ENCODE measurements around the gene KLHL29.

DNA sequence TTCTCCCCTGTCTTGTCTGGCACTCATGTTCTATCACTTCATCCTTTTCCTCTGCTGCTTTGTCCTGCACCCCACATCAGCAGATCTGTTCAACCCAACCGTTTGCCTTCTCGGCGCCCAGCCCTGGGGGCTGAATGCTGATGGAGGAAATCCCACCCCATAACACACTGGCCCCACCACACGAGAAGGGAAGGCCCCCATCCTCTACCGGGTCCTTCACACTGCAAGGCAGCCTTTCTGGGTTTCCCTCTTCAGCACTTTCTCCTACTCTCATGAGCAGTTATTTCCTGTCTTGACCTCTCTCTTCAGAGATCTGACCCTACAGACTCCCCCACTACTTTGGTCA, 314.6 kb downstream of the KLHL29 start:
- TF ChIP-seq, protein P1, sequence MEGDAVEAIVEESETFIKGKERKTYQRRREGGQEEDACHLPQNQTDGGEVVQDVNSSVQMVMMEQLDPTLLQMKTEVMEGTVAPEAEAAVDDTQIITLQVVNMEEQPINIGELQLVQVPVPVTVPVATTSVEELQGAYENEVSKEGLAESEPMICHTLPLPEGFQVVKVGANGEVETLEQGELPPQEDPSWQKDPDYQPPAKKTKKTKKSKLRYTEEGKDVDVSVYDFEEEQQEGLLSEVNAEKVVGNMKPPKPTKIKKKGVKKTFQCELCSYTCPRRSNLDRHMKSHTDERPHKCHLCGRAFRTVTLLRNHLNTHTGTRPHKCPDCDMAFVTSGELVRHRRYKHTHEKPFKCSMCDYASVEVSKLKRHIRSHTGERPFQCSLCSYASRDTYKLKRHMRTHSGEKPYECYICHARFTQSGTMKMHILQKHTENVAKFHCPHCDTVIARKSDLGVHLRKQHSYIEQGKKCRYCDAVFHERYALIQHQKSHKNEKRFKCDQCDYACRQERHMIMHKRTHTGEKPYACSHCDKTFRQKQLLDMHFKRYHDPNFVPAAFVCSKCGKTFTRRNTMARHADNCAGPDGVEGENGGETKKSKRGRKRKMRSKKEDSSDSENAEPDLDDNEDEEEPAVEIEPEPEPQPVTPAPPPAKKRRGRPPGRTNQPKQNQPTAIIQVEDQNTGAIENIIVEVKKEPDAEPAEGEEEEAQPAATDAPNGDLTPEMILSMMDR (IDR thresholded peaks at IDR 0.05; ENCODE audit: insufficient read depth, low read length), result no peak
- TF ChIP-seq POLR2AphosphoS5 (IDR thresholded peaks at IDR 0.05; ENCODE audit: low read depth) (no peak), GABPA (IDR thresholded peaks at IDR 0.05; ENCODE audit: low read depth) (no peak), SPI1 (IDR thresholded peaks at IDR 0.05; ENCODE audit: borderline replicate concordance, low read depth) (no peak)
- TF ChIP-seq, protein P2, sequence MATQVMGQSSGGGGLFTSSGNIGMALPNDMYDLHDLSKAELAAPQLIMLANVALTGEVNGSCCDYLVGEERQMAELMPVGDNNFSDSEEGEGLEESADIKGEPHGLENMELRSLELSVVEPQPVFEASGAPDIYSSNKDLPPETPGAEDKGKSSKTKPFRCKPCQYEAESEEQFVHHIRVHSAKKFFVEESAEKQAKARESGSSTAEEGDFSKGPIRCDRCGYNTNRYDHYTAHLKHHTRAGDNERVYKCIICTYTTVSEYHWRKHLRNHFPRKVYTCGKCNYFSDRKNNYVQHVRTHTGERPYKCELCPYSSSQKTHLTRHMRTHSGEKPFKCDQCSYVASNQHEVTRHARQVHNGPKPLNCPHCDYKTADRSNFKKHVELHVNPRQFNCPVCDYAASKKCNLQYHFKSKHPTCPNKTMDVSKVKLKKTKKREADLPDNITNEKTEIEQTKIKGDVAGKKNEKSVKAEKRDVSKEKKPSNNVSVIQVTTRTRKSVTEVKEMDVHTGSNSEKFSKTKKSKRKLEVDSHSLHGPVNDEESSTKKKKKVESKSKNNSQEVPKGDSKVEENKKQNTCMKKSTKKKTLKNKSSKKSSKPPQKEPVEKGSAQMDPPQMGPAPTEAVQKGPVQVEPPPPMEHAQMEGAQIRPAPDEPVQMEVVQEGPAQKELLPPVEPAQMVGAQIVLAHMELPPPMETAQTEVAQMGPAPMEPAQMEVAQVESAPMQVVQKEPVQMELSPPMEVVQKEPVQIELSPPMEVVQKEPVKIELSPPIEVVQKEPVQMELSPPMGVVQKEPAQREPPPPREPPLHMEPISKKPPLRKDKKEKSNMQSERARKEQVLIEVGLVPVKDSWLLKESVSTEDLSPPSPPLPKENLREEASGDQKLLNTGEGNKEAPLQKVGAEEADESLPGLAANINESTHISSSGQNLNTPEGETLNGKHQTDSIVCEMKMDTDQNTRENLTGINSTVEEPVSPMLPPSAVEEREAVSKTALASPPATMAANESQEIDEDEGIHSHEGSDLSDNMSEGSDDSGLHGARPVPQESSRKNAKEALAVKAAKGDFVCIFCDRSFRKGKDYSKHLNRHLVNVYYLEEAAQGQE (IDR thresholded peaks at IDR 0.05; ENCODE audit: insufficient replicate concordance, low read depth), result no peak

Data from HL-60 (cell line).